GM12878 (cell line): ENCODE data around the gene TPRG1. TPM values are rescaled to one million over a fixed set of nuclear protein-coding genes. Genes with fewer than 3 reads are reported as not detected.

Experiments used
- ATAC-seq: fragments of 200-7000 bp; cut with Tn5 transposase; 3 replicates; pipeline ENCODE4 v1.9.1; 2020; ENCODE audit warnings: mild to moderate bottlenecking, moderate library complexity
- BruUV-seq: library from RNA; stranded (reverse); fragments of 400-500 nt; replicated peaks from 2 replicates; lab custom pipeline; 2021; lab: Mats Ljungman, UMichigan
- CTCF ChIA-PET: fragments of 300-600 bp; sonication (Branson Sonifier 250); formaldehyde crosslinking; extraction: SDS; loops from one replicate; lab custom pipeline; 2021; ENCODE audit warnings: inconsistent platforms; lab: Yijun Ruan, JAX
- POLR2A ChIA-PET: fragments of 350-600 bp; formaldehyde crosslinking; extraction: SDS; loops from one replicate; lab custom pipeline; 2021; ENCODE audit warnings: inconsistent platforms; lab: Charles Lee
- RAD21 ChIA-PET: fragments of 300-600 bp; sonication (Branson Sonifier 250); formaldehyde crosslinking; loops from one replicate; lab custom pipeline; 2023; ENCODE audit warnings: antibody characterized with exemption; ENCODE audit not compliant: unreplicated experiment; lab: Charles Lee
- SMC1A ChIA-PET: fragments of 300-600 bp; sonication (Branson Sonifier 250); formaldehyde crosslinking; loops from one replicate; lab custom pipeline; 2023; ENCODE audit not compliant: unreplicated experiment, uncharacterized antibody; lab: Charles Lee
- DNase-seq: peaks from one replicate; pipeline ENCODE4 v3.0.0-alpha.2; 2011; ENCODE audit warnings: low read depth, low spot score
- FAIRE-seq: peaks from 3 replicates; lab custom pipeline; 2011; peaks lifted over from hg19 to GRCh38; lab: Jason Lieb, UNC
- H2AFZ ChIP-seq: 2 replicates; pipeline ENCODE4 v1.6.0; 2011; ENCODE audit warnings: low read depth, low read length, control low read depth; ENCODE audit not compliant: control insufficient read depth
- H3K27ac ChIP-seq: 2 replicates; pipeline ENCODE4 v1.5.1; 2011; ENCODE audit warnings: control low read depth; ENCODE audit not compliant: control insufficient read depth, insufficient read depth
- H3K27me3 ChIP-seq, 2 experiments: replicated peaks in 1 of 2; 2 replicates each; pipeline versions ENCODE4 v1.6.0 to v1.6.1; 2011; ENCODE audit warnings: low read length in 1 of 2; ENCODE audit not compliant: control insufficient read depth in 2 of 2, insufficient read depth in 2 of 2
- H3K36me3 ChIP-seq, 2 experiments: 2 replicates each; pipeline ENCODE4 v1.5.1; 2011; ENCODE audit warnings: low read length in 1 of 2; ENCODE audit not compliant: control insufficient read depth in 2 of 2, insufficient read depth in 2 of 2
- H3K4me1 ChIP-seq: 2 replicates; pipeline ENCODE4 v1.6.1; 2011; ENCODE audit warnings: mild to moderate bottlenecking, low read length, moderate library complexity, mixed read lengths; ENCODE audit not compliant: control insufficient read depth, insufficient read depth
- H3K4me2 ChIP-seq: 2 replicates; pipeline ENCODE4 v1.6.0; 2011; ENCODE audit warnings: control low read depth; ENCODE audit not compliant: control insufficient read depth, insufficient read depth
- H3K4me3 ChIP-seq: fragments of 200-600 bp; sonication (generic); 2 replicates; pipeline ENCODE4 v1.5.1; 2016
- H3K79me2 ChIP-seq: 2 replicates; pipeline ENCODE4 v1.6.0; 2011; ENCODE audit warnings: low read length; ENCODE audit not compliant: control insufficient read depth, insufficient read depth
- H3K9ac ChIP-seq: 2 replicates; pipeline ENCODE4 v1.8.0; 2011; ENCODE audit warnings: low read length, control low read depth, mixed read lengths; ENCODE audit not compliant: control insufficient read depth, insufficient read depth
- H3K9me3 ChIP-seq: replicated peaks from 3 replicates; pipeline ENCODE4 v1.5.1; 2011; ENCODE audit warnings: mild to moderate bottlenecking, low read length; ENCODE audit not compliant: control insufficient read depth, insufficient read depth
- H4K20me1 ChIP-seq: 2 replicates; pipeline ENCODE4 v1.6.0; 2011; ENCODE audit not compliant: control insufficient read depth, insufficient read depth
- EZH2 ChIP-seq: IDR thresholded peaks from 2 replicates; pipeline ENCODE4 v1.6.1; 2012; ENCODE audit warnings: low read depth, mild to moderate bottlenecking, control low read depth, inconsistent platforms, low read length, borderline replicate concordance; ENCODE audit not compliant: control insufficient read depth
- FOS ChIP-seq: IDR thresholded peaks from 3 replicates; pipeline ENCODE4 v1.6.1; 2011; ENCODE audit warnings: borderline replicate concordance; ENCODE audit not compliant: insufficient read length; ENCODE audit errors: extremely low read depth
- HCFC1 ChIP-seq: fragments of 150-350 bp; IDR thresholded peaks from 2 replicates; pipeline ENCODE4 v1.6.1; 2014; ENCODE audit warnings: low read length
- WRNIP1 ChIP-seq: IDR thresholded peaks from 2 replicates; pipeline ENCODE4 v1.6.1; 2011; ENCODE audit warnings: low read depth, low read length, improper control_type of control experiment, borderline replicate concordance
- ZBTB4 ChIP-seq: fragments of 450-650 bp; formaldehyde crosslinking; IDR thresholded peaks from 2 replicates; pipeline ENCODE4 v1.4.0; 2022; ENCODE audit warnings: mild to moderate bottlenecking, moderate library complexity
- ZSCAN29 ChIP-seq: fragments of 450-650 bp; IDR thresholded peaks from 2 replicates; pipeline ENCODE4 v1.6.1; 2017; ENCODE audit warnings: mild to moderate bottlenecking, moderate library complexity
- WGBS: methylation state at CpG from one replicate; pipeline ENCODE4 v1.1.6; 2016; ENCODE audit warnings: low lambda C conversion rate; ENCODE audit not compliant: insufficient replicate concordance, insufficient coverage; ENCODE audit errors: missing lambda C conversion rate; 5-methylcytosine and 5-hydroxymethylcytosine counted together
- in situ Hi-C: fragments of 300-500 bp; cut with MboI; formaldehyde crosslinking; loops from 9 replicates; pipeline ENCODE4 v1.14.3; 2018; ENCODE audit warnings: mixed read lengths
- intact Hi-C: fragments of 100-400 bp; cut with micrococcal nuclease; formaldehyde crosslinking; loops from one replicate; pipeline ENCODE4 v1.14.2; 2022; ENCODE audit not compliant: unreplicated experiment
- polyA plus RNA-seq, 11 experiments: library from polyadenylated mRNA; depleted of rRNA in 4 of 11; unstranded in 6 of 11; stranded (reverse) in 5 of 11; fragments of >200 nt; fragmentation: Nextera tagmentation in 4 of 11; fragmentation: Illumina TruSeq in 1 of 11; extraction: Ambion mirVana in 4 of 11; extraction: Trizol in 1 of 11; gene quantifications; 1 replicate in 1 of 11; 2 replicates in 10 of 11; pipeline versions ENCODE4 v1.2.1 to v1.2.3, GENCODE V29; 2011 to 2016; ENCODE audit warnings: inconsistent platforms in 2 of 11, missing spikeins in 2 of 11, low read depth in 1 of 11
- total RNA-seq, 4 experiments: library from RNA; depleted of rRNA in 3 of 4; stranded (reverse); fragments of >200 nt in 3 of 4; fragmentation: Illumina TruSeq in 1 of 4; extraction: Trizol in 1 of 4; gene quantifications; 2 replicates each; pipeline versions ENCODE4 v1.2.1 to v1.2.3, GENCODE V29; 2013 to 2021

Gene TPRG1
- total and polyA plus RNA-seq, 10 of the 15 experiments (the other 5 are each of a cell fraction or from before 2014, with no cell fraction given), result 0.26 to 30.7 (median 3.6) TPM

DNA sequence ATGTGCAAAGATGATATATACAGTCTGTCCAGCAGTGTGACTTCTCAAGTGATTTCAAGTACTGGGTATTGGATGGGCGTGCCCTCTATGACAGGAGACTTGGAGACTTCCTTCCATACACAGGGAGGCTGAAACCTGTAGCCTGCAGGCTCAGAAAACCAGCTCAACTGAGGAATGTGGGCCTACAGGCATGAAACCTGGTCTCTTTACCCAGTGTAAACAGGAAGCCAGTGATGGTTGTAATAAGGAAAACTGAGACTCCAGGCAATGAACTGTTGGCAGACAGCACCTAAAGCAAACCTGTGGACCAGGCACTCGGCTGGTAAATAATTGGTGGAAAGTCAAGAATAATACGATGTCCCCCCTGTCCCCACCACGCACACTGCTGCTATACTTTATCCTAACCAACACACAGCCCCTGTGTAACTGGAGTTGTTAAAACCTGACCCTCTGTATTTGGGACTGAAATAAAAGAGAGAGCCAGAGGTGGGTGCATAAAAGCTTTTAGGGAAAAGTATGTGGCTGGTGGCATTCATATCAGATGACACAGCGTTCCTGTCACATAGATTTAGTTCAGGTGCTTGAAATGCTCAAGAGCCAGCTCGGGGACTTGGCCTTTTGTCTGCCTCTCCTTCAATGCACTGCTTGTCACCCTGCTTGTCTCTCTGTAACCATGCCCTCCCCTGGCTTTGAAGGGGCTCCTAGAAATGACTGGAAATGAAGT lies 144.7 kb downstream of the TPRG1 start:
- intact Hi-C loops, result no loop called here
- RAD21 ChIA-PET, result interaction anchor here (0.6 kb wide), 1 partner anchor 363 kb away, joined by 3 read pairs; no protein-coding TSS in a partner anchor

More for the DNA sequence above, 144.7 kb downstream of the TPRG1 start:
- H3K9me3 ChIP-seq, result no peaks in the 10 kb centered on the region; the same call in 2 of the 3 replicates
- CTCF ChIA-PET, result no interaction called here
- no peak overlapping the region for H2AFZ ChIP-seq
- ATAC-seq, result no peak
- WGBS, result 73% methylated on average over 6 of the region's 6 CpGs
- 0 out of 4 replicates have a peak, but pooled peaks cover 0 to 1% of the 10 kb centered on the region in 2 experiments for H3K27me3 ChIP-seq
- 0 out of 4 replicates have a peak, but pooled peaks cover 0 to 2% of the 10 kb centered on the region in 2 experiments for H3K36me3 ChIP-seq
- POLR2A ChIA-PET, result no interaction called here
- SMC1A ChIA-PET, result interaction anchor here (0.7 kb wide), 1 partner anchor 8 kb away, joined by 3 read pairs; no protein-coding TSS in a partner anchor
- DNase-seq, result no peak
- no peaks in the 10 kb centered on the region; the same call in 1 of the 2 replicates for H3K4me1 ChIP-seq
- H4K20me1 ChIP-seq, result no peaks in the 10 kb centered on the region
- H3K4me2 ChIP-seq, result no peak overlapping the region
- in situ Hi-C loops, result no loop called here
- TF ChIP-seq ZBTB4 (CRISPR knock-in tag) (no peak), ZSCAN29 (no peak), FOS (no peak), WRNIP1 (no peak), EZH2 (no peak), HCFC1 (no peak)
- H3K27ac ChIP-seq, result no peak overlapping the region
- no peaks in the 10 kb centered on the region for H3K79me2 ChIP-seq
- no peak overlapping the region for H3K9ac ChIP-seq
- no peak for FAIRE-seq
- no peak overlapping the region for H3K4me3 ChIP-seq
- BruUV-seq, result no TSS peak
